Body of pancreas (tissue), 4 donors: ENCODE results near the gene WNT10A.

Experiments
- POLR2A ChIP-seq, 3 donors: fragments of 450-650 bp; IDR thresholded peaks; one replicate each; pipeline ENCODE4 v1.6.1; 2016; ENCODE audit warnings: antibody characterized with exemption in 3 of 3, mild to moderate bottlenecking in 2 of 3
- TF ChIP-seq, protein P1 (sequence below), 7 experiments: fragments of 450-650 bp in 4 of 7; fragments of 200-600 bp in 3 of 7; sonication (generic) in 3 of 7; IDR thresholded peaks; one replicate each; pipeline ENCODE4 v1.5.1; 2016 to 2019; ENCODE audit warnings: antibody characterized with exemption in 7 of 7

DNA sequence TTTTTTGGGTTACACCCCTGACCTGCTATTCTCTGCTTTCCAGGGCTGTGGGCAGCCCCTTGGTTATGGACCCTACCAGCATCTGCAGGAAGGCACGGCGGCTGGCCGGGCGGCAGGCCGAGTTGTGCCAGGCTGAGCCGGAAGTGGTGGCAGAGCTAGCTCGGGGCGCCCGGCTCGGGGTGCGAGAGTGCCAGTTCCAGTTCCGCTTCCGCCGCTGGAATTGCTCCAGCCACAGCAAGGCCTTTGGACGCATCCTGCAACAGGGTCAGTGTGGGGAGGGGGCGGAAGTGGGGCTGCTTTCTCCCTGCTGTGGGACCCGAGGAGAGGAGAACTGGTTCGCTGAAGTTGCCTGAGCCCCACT, 9.7 kb upstream of the WNT10A start:
- TF ChIP-seq POLR2A (IDR thresholded peaks at IDR 0.05): no peak
- TF ChIP-seq, protein P1, sequence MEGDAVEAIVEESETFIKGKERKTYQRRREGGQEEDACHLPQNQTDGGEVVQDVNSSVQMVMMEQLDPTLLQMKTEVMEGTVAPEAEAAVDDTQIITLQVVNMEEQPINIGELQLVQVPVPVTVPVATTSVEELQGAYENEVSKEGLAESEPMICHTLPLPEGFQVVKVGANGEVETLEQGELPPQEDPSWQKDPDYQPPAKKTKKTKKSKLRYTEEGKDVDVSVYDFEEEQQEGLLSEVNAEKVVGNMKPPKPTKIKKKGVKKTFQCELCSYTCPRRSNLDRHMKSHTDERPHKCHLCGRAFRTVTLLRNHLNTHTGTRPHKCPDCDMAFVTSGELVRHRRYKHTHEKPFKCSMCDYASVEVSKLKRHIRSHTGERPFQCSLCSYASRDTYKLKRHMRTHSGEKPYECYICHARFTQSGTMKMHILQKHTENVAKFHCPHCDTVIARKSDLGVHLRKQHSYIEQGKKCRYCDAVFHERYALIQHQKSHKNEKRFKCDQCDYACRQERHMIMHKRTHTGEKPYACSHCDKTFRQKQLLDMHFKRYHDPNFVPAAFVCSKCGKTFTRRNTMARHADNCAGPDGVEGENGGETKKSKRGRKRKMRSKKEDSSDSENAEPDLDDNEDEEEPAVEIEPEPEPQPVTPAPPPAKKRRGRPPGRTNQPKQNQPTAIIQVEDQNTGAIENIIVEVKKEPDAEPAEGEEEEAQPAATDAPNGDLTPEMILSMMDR (IDR thresholded peaks at IDR 0.05): no peak
